B cell (primary cell): ENCODE measurements around the gene GANC. TPM values are rescaled to one million over a fixed set of nuclear protein-coding genes. Genes with fewer than 3 reads are reported as not detected.

Experiments used
- ATAC-seq: fragments of 200-7000 bp; cut with Tn5 transposase; one replicate; pipeline ENCODE4 v1.10.0; 2021; ENCODE audit warnings: low read depth, mild to moderate bottlenecking, moderate number of reproducible peaks, moderate library complexity
- CTCF ChIA-PET: fragments of 350-600 bp; sonication (Branson Sonifier 250); formaldehyde crosslinking; loops from one replicate; lab custom pipeline; 2021; ENCODE audit warnings: antibody characterized with exemption, inconsistent platforms; lab: Charles Lee
- POLR2A ChIA-PET: fragments of 350-600 bp; sonication (Branson Sonifier 250); formaldehyde crosslinking; loops from one replicate; lab custom pipeline; 2021; ENCODE audit warnings: antibody characterized with exemption; lab: Charles Lee
- DNase-seq: peaks from one replicate; pipeline ENCODE4 v3.0.0; 2013
- H2AFZ ChIP-seq: 2 replicates; pipeline ENCODE4 v1.6.1; 2012; ENCODE audit warnings: mild to moderate bottlenecking, low read depth, low read length; ENCODE audit not compliant: insufficient read depth, poor library complexity, severe bottlenecking
- H3K27ac ChIP-seq, 2 donors: 1 replicate in 1 of 2; 2 replicates in 1 of 2; pipeline ENCODE4 v1.5.1; 2012 to 2013; ENCODE audit warnings: low read length in 2 of 2, mild to moderate bottlenecking in 2 of 2, moderate library complexity in 1 of 2
- H3K27me3 ChIP-seq, 4 experiments: fragments of 200-600 bp in 1 of 4; sonication (generic) in 1 of 4; replicated peaks in 1 of 4; 1 replicate in 2 of 4; 2 replicates in 2 of 4; pipeline versions ENCODE4 v1.6.1 to v1.7.0; 2013 to 2016; ENCODE audit warnings: low read length in 3 of 4, mild to moderate bottlenecking in 2 of 4, mixed read lengths in 1 of 4, moderate library complexity in 1 of 4; ENCODE audit not compliant: insufficient read depth in 4 of 4, control insufficient read depth in 3 of 4; ENCODE audit errors: control extremely low read depth in 1 of 4
- H3K36me3 ChIP-seq, 2 experiments: replicated peaks in 1 of 2; 1 replicate in 1 of 2; 2 replicates in 1 of 2; pipeline versions ENCODE4 v1.6.1 to v1.7.1; 2013; ENCODE audit warnings: low read length in 1 of 2; ENCODE audit not compliant: insufficient read depth in 2 of 2, control insufficient read depth in 1 of 2; ENCODE audit errors: control extremely low read depth in 1 of 2, extremely low read depth in 1 of 2
- H3K4me1 ChIP-seq, 2 donors: fragments of 200-600 bp in 1 of 2; sonication (generic) in 1 of 2; 1 replicate in 1 of 2; 2 replicates in 1 of 2; pipeline versions ENCODE4 v1.5.1 to v1.6.1; 2013 to 2017; ENCODE audit warnings: low read length in 2 of 2; ENCODE audit not compliant: control insufficient read depth in 2 of 2, insufficient read depth in 2 of 2
- H3K4me2 ChIP-seq: replicated peaks from 2 replicates; pipeline ENCODE3; 2012; ENCODE audit warnings: mild to moderate bottlenecking, low read depth, low read length; ENCODE audit not compliant: poor library complexity, severe bottlenecking
- H3K4me3 ChIP-seq, 5 experiments: fragments of 200-600 bp in 1 of 5; sonication (generic) in 1 of 5; 1 replicate in 3 of 5; 2 replicates in 2 of 5; pipeline versions ENCODE4 v1.5.1 to v1.7.0; 2011 to 2016; ENCODE audit warnings: low read length in 4 of 5, mild to moderate bottlenecking in 4 of 5, low read depth in 2 of 5, control low read depth in 1 of 5, moderate library complexity in 1 of 5; ENCODE audit not compliant: insufficient read depth in 1 of 5; ENCODE audit errors: control extremely low read depth in 1 of 5, extremely low read depth in 1 of 5
- H3K79me2 ChIP-seq: fragments of 200-600 bp; sonication (generic); one replicate; pipeline ENCODE4 v1.6.0; 2016; ENCODE audit warnings: low read length; ENCODE audit not compliant: control insufficient read depth, insufficient read depth
- H3K9ac ChIP-seq: fragments of 200-600 bp; sonication (generic); 2 replicates; pipeline ENCODE4 v1.6.1; 2017; ENCODE audit warnings: mild to moderate bottlenecking, low read length, moderate library complexity
- H3K9me3 ChIP-seq, 3 donors: one replicate each; pipeline versions ENCODE4 v1.6.1 to v1.7.1; 2013; ENCODE audit warnings: low read length in 2 of 3; ENCODE audit not compliant: control insufficient read depth in 2 of 3, insufficient read depth in 1 of 3; ENCODE audit errors: control extremely low read depth in 1 of 3
- H4K20me1 ChIP-seq: 2 replicates; pipeline ENCODE4 v1.6.0; 2012; ENCODE audit warnings: mild to moderate bottlenecking, low read length; ENCODE audit not compliant: insufficient read depth, control insufficient read depth, poor library complexity, severe bottlenecking
- H3K27ac Mint-ChIP-seq: one replicate; pipeline ENCODE4 v1.8.0; 2021; ENCODE audit warnings: mixed read lengths
- H3K27me3 Mint-ChIP-seq: one replicate; pipeline ENCODE4 v1.8.0; 2021; ENCODE audit warnings: mixed read lengths
- H3K4me1 Mint-ChIP-seq: one replicate; pipeline ENCODE4 v1.8.0; 2021; ENCODE audit warnings: mixed read lengths
- H3K4me3 Mint-ChIP-seq: one replicate; pipeline ENCODE4 v1.8.0; 2021; ENCODE audit warnings: mixed read lengths
- H3K9me3 Mint-ChIP-seq: one replicate; pipeline ENCODE4 v1.8.0; 2022; ENCODE audit warnings: mixed read lengths; ENCODE audit not compliant: insufficient read depth
- CTCF ChIP-seq: fragments of 200-600 bp; IDR thresholded peaks from one replicate; pipeline ENCODE4 v1.8.0; 2022; ENCODE audit warnings: antibody characterized with exemption, mild to moderate bottlenecking
- EZH2 ChIP-seq: IDR thresholded peaks from 2 replicates; pipeline ENCODE4 v1.6.1; 2012; ENCODE audit warnings: borderline replicate concordance, low read depth, mild to moderate bottlenecking, moderate library complexity, low read length; ENCODE audit not compliant: insufficient read depth, poor library complexity, severe bottlenecking
- WGBS: methylation state at CpG from one replicate; pipeline ENCODE4 v1.1.5; 2013; ENCODE audit warnings: missing lambda C conversion rate; ENCODE audit not compliant: insufficient coverage; 5-methylcytosine and 5-hydroxymethylcytosine counted together
- intact Hi-C: fragments of 100-400 bp; cut with micrococcal nuclease; formaldehyde crosslinking; loops from one replicate; pipeline ENCODE4 v1.10.0; 2022
- polyA plus RNA-seq: library from polyadenylated mRNA; depleted of rRNA; stranded (reverse); fragments of >200 nt; gene quantifications from 2 replicates; pipeline ENCODE4 v1.2.3, GENCODE V29; 2012
- total RNA-seq, 2 donors: library from RNA; stranded (reverse); fragments of 120-200 nt in 1 of 2; gene quantifications; 1 replicate in 1 of 2; 2 replicates in 1 of 2; pipeline versions ENCODE4 v1.2.3 to v1.2.4, GENCODE V29; 2013 to 2022

Gene GANC
- total and polyA plus RNA-seq, 2 donors (not counting 1 experiment from before 2014, with no cell fraction given), result 43.5 to 122 TPM

- Histone ChIP-seq H3K4me3 (peak overlapping the region; percentile 88 to 100 (median 88)), H3K36me3 (peaks cover 0 to 25% of the 10 kb centered on the region in 2 experiments), H4K20me1 (peaks cover 5% of the 10 kb centered on the region), H3K27me3 (no peaks in the 10 kb centered on the region), H3K79me2 (peaks cover 80% of the 10 kb centered on the region), H3K27ac (peak overlapping the region; percentile 87 to 88), H3K4me2 (peak overlapping the region; percentile 79), H3K4me1 (peaks cover 26 to 28% of the 10 kb centered on the region in 2 donors), H3K9me3 (no peaks in the 10 kb centered on the region), H3K9ac (peak overlapping the region; percentile 79), H2AFZ (peak overlapping the region; percentile 87)
- peak overlapping the region; percentile 90 for H3K4me3 Mint-ChIP-seq
- H3K9me3 Mint-ChIP-seq, result no peaks in the 10 kb centered on the region
- TF ChIP-seq EZH2 (no peak), CTCF (no peak)
- no peaks in the 10 kb centered on the region for H3K27me3 Mint-ChIP-seq
- DNase-seq (peak; percentile 86), ATAC-seq (peak; percentile 42)
- peak overlapping the region; percentile 99 for H3K27ac Mint-ChIP-seq
- ChIA-PET POLR2A (interaction anchor here (0.6 to 0.7 kb wide), 3 partner anchors 53 to 942 kb away, joined by 3 to 5 read pairs (median 4); partner anchors contain the start of gene OIP5), CTCF (interaction anchor here (0.9 to 1.1 kb wide), 2 partner anchors 54 to 65 kb away, joined by 3 read pairs; no protein-coding TSS in a partner anchor)
- 3% methylated on average over 22 of the region's 27 CpGs for WGBS
- peaks cover 53% of the 10 kb centered on the region for H3K4me1 Mint-ChIP-seq
- intact Hi-C loops, result loop anchor here (1.0 to 10.0 kb wide), 9 partner anchors 55 to 857 kb away; partner anchors contain the start of genes EHD4, JMJD7, RTF1 and SNAP23
Measured at GRCh38 chr15:42273900-42274701, 1.1 kb downstream of the GANC start.

- peaks cover 26 to 28% of the 10 kb centered on the region in 2 donors for H3K4me1 ChIP-seq
- intact Hi-C loops, result loop anchor here (1.0 to 10.0 kb wide), 7 partner anchors 66 to 857 kb away; partner anchors contain the start of genes EHD4, JMJD7, RTF1 and SNAP23
- peak overlapping the region; percentile 87 for H2AFZ ChIP-seq
- Mint-ChIP-seq H3K4me3 (peak overlapping the region; percentile 90), H3K9me3 (no peaks in the 10 kb centered on the region), H3K4me1 (peaks cover 53% of the 10 kb centered on the region), H3K27ac (peak overlapping the region; percentile 99), H3K27me3 (no peaks in the 10 kb centered on the region)
- ChIA-PET POLR2A (interaction anchor here (0.7 kb wide), 1 partner anchor 942 kb away, joined by 3 read pairs; the partner anchor contains the start of gene OIP5), CTCF (interaction anchor here (1.1 kb wide), 1 partner anchor 54 kb away, joined by 3 read pairs; no protein-coding TSS in a partner anchor)
- no peak for TF ChIP-seq CTCF
- TF ChIP-seq EZH2, result no peak
- peak overlapping the region; percentile 88 to 100 (median 88) for H3K4me3 ChIP-seq
- H3K27me3 ChIP-seq, result no peaks in the 10 kb centered on the region
- 75% methylated on average over 6 of the region's 6 CpGs for WGBS
- no peaks in the 10 kb centered on the region for H3K9me3 ChIP-seq
- DNase-seq, result no peak
- ATAC-seq, result no peak
- peak overlapping the region; percentile 87 to 88 for H3K27ac ChIP-seq
- H4K20me1 ChIP-seq, result peaks cover 5% of the 10 kb centered on the region
- H3K4me2 ChIP-seq, result peak overlapping the region; percentile 79
- H3K79me2 ChIP-seq, result peaks cover 74% of the 10 kb centered on the region
- peaks cover 0 to 30% of the 10 kb centered on the region in 2 experiments for H3K36me3 ChIP-seq
- H3K9ac ChIP-seq, result peak overlapping the region; percentile 79
Measured at GRCh38 chr15:42274702-42274989, 1.6 kb downstream of the GANC start.
